Tibial nerve (tissue), 3 donors: Measurements from ENCODE around the gene PDE3A.

ENCODE experiments used
- POLR2A ChIP-seq, 2 donors: fragments of 450-650 bp; IDR thresholded peaks; one replicate each; pipeline ENCODE4 v1.6.1; 2017; ENCODE audit warnings: antibody characterized with exemption in 2 of 2, mild to moderate bottlenecking in 2 of 2, moderate library complexity in 2 of 2
- TF ChIP-seq, protein P1 (sequence below), 5 experiments: fragments of 200-600 bp in 3 of 5; fragments of 450-650 bp in 2 of 5; sonication (generic) in 3 of 5; IDR thresholded peaks; one replicate each; pipeline ENCODE4 v1.5.1; 2016 to 2019; ENCODE audit warnings: antibody characterized with exemption in 5 of 5, mild to moderate bottlenecking in 3 of 5, moderate library complexity in 2 of 5

DNA sequence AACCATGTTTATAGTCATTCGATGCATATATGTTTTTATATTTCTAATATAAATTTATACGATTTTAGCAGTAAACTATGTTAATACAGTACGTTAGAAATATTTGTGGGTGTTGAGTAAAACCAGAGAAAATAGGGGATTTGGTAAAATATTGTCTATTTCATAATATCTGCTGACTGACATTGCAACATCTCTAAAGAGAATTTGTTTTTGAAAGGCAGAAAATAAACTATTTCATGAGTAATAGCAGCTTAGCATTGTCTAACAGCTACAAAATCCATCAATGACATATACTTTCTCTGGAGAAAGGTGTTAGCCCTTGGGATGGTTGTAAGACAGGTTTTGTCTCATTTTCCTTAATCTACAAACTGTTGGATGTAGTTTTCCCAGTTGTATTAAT lies 144.9 kb downstream of the PDE3A start:
- TF ChIP-seq, protein P1, sequence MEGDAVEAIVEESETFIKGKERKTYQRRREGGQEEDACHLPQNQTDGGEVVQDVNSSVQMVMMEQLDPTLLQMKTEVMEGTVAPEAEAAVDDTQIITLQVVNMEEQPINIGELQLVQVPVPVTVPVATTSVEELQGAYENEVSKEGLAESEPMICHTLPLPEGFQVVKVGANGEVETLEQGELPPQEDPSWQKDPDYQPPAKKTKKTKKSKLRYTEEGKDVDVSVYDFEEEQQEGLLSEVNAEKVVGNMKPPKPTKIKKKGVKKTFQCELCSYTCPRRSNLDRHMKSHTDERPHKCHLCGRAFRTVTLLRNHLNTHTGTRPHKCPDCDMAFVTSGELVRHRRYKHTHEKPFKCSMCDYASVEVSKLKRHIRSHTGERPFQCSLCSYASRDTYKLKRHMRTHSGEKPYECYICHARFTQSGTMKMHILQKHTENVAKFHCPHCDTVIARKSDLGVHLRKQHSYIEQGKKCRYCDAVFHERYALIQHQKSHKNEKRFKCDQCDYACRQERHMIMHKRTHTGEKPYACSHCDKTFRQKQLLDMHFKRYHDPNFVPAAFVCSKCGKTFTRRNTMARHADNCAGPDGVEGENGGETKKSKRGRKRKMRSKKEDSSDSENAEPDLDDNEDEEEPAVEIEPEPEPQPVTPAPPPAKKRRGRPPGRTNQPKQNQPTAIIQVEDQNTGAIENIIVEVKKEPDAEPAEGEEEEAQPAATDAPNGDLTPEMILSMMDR (IDR thresholded peaks at IDR 0.05) = no peak
- TF ChIP-seq POLR2A (IDR thresholded peaks at IDR 0.05) = no peak
